Measurements from ENCODE around the gene TFAP2A.

Gene TFAP2A

DNA sequence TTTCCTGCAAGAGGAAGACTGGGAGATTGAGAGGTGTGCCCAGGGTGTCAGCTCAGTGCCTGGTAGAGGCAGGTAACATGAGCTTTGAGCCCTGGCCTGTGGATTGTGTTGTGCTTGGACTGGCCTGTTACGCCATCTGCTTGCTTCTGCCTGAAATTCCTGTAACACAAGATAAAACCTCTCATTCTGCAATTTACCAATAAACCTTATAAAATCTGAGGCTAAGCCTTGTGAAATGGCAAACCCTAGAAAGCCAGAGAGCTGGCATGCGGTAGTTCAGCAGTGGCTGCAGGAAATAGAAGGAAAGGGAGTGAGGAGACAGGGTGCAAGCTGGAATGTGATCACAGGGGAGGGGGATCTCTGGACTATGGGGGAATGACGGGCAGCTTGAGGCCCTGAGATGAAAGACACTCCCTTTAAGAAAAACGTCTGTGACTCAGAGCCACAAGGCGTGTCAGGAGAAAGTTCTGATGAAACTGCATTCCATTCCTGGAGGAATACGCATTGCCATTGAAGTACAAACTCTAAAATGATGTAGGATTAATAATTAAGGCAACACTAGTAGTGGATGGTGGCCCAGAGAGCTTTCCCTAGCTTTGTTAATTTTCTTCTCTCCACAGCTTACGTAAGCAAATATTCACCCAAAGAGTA is 26.3 kb upstream of the TFAP2A start:
- no peak overlapping the region for H3K4me3 ChIP-seq (ENCODE audit: control insufficient read depth, low read depth, low read length)
- DNase-seq (ENCODE audit: low read depth), result peak; percentile 62
- TF ChIP-seq, protein P1, sequence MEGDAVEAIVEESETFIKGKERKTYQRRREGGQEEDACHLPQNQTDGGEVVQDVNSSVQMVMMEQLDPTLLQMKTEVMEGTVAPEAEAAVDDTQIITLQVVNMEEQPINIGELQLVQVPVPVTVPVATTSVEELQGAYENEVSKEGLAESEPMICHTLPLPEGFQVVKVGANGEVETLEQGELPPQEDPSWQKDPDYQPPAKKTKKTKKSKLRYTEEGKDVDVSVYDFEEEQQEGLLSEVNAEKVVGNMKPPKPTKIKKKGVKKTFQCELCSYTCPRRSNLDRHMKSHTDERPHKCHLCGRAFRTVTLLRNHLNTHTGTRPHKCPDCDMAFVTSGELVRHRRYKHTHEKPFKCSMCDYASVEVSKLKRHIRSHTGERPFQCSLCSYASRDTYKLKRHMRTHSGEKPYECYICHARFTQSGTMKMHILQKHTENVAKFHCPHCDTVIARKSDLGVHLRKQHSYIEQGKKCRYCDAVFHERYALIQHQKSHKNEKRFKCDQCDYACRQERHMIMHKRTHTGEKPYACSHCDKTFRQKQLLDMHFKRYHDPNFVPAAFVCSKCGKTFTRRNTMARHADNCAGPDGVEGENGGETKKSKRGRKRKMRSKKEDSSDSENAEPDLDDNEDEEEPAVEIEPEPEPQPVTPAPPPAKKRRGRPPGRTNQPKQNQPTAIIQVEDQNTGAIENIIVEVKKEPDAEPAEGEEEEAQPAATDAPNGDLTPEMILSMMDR (conservative IDR thresholded peaks at IDR 0.05; ENCODE audit: control insufficient read depth, insufficient read depth, low read depth, low read length), result no peak

DNA sequence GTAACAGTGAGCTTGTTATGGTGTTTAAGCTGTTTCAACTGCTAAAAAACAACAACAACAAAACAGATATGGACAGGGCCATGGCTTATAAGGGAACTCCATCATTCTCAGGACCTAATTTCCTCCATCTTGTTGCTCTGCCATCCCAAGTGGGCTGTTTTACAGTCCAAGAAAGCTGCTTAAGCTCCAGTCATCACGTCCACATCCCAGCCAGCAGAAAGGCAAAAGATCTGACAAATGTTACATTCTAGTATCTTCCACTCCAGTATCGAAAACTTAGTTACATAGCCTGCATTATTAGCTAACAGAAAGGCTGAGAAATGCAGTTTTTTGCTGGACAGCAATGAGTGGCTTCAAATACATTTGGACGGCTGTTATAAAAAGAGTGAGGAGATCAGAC is 23.0 kb upstream of the TFAP2A start:
- TF ChIP-seq, protein P1 (conservative IDR thresholded peaks at IDR 0.05; ENCODE audit: control insufficient read depth, insufficient read depth, low read depth, low read length), result no peak
- DNase-seq (ENCODE audit: low read depth), result no peak

GRCh38 chr6:10434235-10434634 is 19.4 kb upstream of the TFAP2A start:
- TF ChIP-seq, protein P1 (conservative IDR thresholded peaks at IDR 0.05; ENCODE audit: control insufficient read depth, insufficient read depth, low read depth, low read length), result no peak
- H3K4me3 ChIP-seq (ENCODE audit: control insufficient read depth, low read depth, low read length), result no peak overlapping the region
- no peak for DNase-seq (ENCODE audit: low read depth)

More for the DNA sequence above, 23.0 kb upstream of the TFAP2A start:
- no peak overlapping the region for H3K4me3 ChIP-seq (ENCODE audit: control insufficient read depth, low read depth, low read length)

GRCh38 chr6:10433322-10433721 is 18.4 kb upstream of the TFAP2A start:
- no peak overlapping the region for H3K4me3 ChIP-seq (ENCODE audit: control insufficient read depth, low read depth, low read length)
- no peak for DNase-seq (ENCODE audit: low read depth)
- TF ChIP-seq, protein P1 (conservative IDR thresholded peaks at IDR 0.05; ENCODE audit: control insufficient read depth, insufficient read depth, low read depth, low read length), result no peak

GRCh38 chr6:10431423-10432164 is 16.7 kb upstream of the TFAP2A start:
- TF ChIP-seq, protein P1 (conservative IDR thresholded peaks at IDR 0.05; ENCODE audit: control insufficient read depth, insufficient read depth, low read depth, low read length), result no peak
- no peak overlapping the region for H3K4me3 ChIP-seq (ENCODE audit: control insufficient read depth, low read depth, low read length)
- no peak for DNase-seq (ENCODE audit: low read depth)

GRCh38 chr6:10429638-10430427 is 15.0 kb upstream of the TFAP2A start:
- no peak overlapping the region for H3K4me3 ChIP-seq (ENCODE audit: control insufficient read depth, low read depth, low read length)
- DNase-seq (ENCODE audit: low read depth), result peak; percentile 42
- TF ChIP-seq, protein P1 (conservative IDR thresholded peaks at IDR 0.05; ENCODE audit: control insufficient read depth, insufficient read depth, low read depth, low read length), result peak; percentile 38
